Testis (tissue), 2 donors: ENCODE data around the gene UBE2M.

Source experiments
- CTCF ChIP-seq, 3 experiments: fragments of 450-650 bp in 2 of 3; fragments of 200-600 bp in 1 of 3; sonication (generic) in 1 of 3; IDR thresholded peaks; one replicate each; pipeline ENCODE4 v1.5.1; 2016 to 2019; ENCODE audit warnings: antibody characterized with exemption in 3 of 3, mild to moderate bottlenecking in 2 of 3, moderate library complexity in 1 of 3
- POLR2A ChIP-seq: fragments of 450-650 bp; IDR thresholded peaks from one replicate; pipeline ENCODE4 v1.6.1; 2017; ENCODE audit warnings: antibody characterized with exemption, mild to moderate bottlenecking, moderate library complexity

- TF ChIP-seq CTCF (IDR thresholded peaks at IDR 0.05) (no peak), POLR2A (no peak)
Observed at GRCh38 chr19:58510084-58510862, 48.1 kb downstream of the UBE2M start.
